ENCODE results near the gene S100A3. TPM values are rescaled to one million over a fixed set of nuclear protein-coding genes. Genes with fewer than 3 reads are reported as not detected.

Gene S100A3
- total and polyA plus RNA-seq, 12 donors, result 0.30 to 6.3 (median 2.5) TPM; not detected in 6

DNA sequence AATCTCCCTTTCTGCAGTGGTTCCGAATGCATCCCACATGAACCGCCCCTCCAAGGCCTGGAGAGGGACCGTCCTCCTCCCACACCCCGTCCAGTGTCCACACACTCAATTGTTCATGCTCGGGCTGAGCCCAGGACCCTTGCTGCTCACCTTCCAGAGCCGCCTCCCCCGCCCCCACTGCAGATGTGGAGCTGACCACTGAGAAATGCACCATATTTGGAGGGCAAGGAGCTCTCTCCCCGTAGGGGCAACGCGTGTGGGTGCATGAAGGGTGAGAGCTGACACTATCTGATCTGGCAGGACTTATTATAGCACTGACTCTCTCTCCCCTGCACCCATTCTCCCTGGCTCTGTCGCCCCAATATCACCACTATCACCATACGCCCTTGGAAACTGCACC, 4.0 kb upstream of the S100A3 start:
- peaks cover 18 to 54% (median 37%) of the 10 kb centered on the region in 9 donors for H3K4me1 ChIP-seq
- no peak overlapping the region for H3K4me3 ChIP-seq
- H3K9me3 ChIP-seq, result no peaks in the 10 kb centered on the region
- no peaks in the 10 kb centered on the region for H3K36me3 ChIP-seq
- intact Hi-C loops (cut with DNase I), result no loop called here
- peak overlapping the region in 5 of 10 donors; percentile 34 to 72 (median 51) for H3K27ac ChIP-seq
- 91 to 93% methylated on average over 12 of the region's 12 CpGs for WGBS, 2 donors
- H3K27me3 ChIP-seq, result no peaks in the 10 kb centered on the region
- no peak for ATAC-seq
- TF ChIP-seq, protein P1, sequence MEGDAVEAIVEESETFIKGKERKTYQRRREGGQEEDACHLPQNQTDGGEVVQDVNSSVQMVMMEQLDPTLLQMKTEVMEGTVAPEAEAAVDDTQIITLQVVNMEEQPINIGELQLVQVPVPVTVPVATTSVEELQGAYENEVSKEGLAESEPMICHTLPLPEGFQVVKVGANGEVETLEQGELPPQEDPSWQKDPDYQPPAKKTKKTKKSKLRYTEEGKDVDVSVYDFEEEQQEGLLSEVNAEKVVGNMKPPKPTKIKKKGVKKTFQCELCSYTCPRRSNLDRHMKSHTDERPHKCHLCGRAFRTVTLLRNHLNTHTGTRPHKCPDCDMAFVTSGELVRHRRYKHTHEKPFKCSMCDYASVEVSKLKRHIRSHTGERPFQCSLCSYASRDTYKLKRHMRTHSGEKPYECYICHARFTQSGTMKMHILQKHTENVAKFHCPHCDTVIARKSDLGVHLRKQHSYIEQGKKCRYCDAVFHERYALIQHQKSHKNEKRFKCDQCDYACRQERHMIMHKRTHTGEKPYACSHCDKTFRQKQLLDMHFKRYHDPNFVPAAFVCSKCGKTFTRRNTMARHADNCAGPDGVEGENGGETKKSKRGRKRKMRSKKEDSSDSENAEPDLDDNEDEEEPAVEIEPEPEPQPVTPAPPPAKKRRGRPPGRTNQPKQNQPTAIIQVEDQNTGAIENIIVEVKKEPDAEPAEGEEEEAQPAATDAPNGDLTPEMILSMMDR (IDR thresholded peaks at IDR 0.05), result no peak
- no peak for DNase-seq

DNA sequence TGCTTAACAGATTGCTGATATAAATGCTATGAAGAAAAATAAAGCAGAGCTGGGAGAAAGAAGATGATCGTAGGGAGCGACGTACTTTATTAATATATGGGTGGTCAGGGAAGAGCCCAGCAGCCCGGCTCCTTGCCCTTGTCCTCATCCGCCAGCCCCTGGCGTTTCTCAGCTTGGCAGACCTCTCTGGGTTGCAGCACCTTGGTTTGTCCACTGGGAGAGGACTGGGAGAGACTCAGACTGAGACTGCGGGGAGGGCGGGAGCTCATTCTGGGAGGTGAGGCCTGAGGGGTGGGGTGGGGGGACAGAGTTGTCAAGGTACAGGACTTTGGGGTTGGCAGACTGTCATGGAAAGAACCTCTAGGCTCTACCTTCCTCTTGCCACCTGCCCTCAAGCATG, 3.3 kb upstream of the S100A3 start:
- Histone ChIP-seq H3K27ac (no peak overlapping the region), H3K4me1 (peaks cover 19 to 61% (median 40%) of the 10 kb centered on the region in 9 donors), H3K27me3 (no peaks in the 10 kb centered on the region), H3K36me3 (no peaks in the 10 kb centered on the region), H3K4me3 (no peak overlapping the region), H3K9me3 (no peaks in the 10 kb centered on the region)
- TF ChIP-seq, protein P1 (IDR thresholded peaks at IDR 0.05), result no peak
- WGBS, 2 donors, result 95% methylated on average over 8 of the region's 8 CpGs
- no peak for ATAC-seq
- no peak for DNase-seq
- intact Hi-C loops (cut with DNase I), result no loop called here

DNA sequence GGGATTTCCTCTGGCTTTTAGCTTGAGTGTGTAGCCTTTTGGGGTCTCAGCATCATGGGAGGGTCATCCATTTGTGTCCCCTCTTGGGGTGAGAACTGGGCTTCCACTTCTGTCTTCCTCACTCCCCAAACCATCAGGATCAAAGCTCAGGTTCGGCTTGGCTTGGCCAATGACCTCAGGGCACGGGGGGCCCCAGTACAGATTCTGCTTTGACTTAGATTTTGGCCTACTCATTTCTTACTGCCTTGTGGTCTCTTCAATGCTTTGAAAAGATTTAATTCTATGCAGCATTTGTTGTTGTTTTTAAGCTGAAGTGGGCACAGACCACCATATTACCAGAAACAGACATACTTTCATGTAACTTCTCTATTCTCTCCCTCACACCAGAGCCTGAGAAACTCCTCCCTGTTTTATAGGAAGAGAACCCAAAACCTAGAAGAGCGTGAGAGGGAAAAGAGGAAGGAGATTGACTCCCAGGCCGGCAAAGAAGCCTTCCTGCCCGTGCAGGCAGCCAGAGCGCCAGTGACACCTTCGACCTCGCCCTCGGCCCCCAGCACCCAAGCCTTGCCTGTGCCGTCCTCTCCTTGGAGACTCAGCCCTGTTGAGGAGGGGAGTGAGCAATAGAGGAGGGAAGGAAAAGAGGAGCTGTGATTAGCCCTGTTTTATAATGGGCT, 1.9 kb upstream of the S100A3 start:
- 86 to 87% methylated on average over 10 of the region's 10 CpGs for WGBS, 2 donors
- TF ChIP-seq, protein P1 (IDR thresholded peaks at IDR 0.05), result no peak
- H3K4me1 ChIP-seq, result peaks cover 23 to 75% (median 43%) of the 10 kb centered on the region in 9 donors
- DNase-seq (no peak), ATAC-seq (no peak)
- no peak overlapping the region for H3K4me3 ChIP-seq
- H3K27ac ChIP-seq, result peak overlapping the region in 3 of 10 donors; percentile 9 to 69 (median 34)
- H3K27me3 ChIP-seq, result no peaks in the 10 kb centered on the region
- H3K9me3 ChIP-seq, result no peaks in the 10 kb centered on the region
- intact Hi-C loops (cut with DNase I), result no loop called here
- no peaks in the 10 kb centered on the region for H3K36me3 ChIP-seq

DNA sequence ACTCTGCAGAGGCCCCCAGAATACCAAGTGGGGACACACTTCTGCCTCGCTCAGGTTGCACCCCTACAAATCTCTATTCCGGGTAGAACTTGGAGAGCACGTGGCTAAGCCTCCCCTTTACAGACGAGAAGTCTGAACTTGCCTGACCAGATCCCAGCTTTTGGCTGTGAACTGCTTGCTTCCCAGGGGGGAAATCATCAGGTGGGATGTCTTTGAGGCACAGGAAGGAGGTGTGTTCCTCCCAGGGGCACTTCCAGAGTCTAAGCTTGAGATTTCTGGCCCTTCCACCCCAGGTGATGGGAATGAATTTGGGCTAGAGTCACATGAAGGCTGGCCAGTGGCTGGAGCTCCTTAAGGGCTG, 1.3 kb upstream of the S100A3 start:
- H3K27me3 ChIP-seq, result no peaks in the 10 kb centered on the region
- H3K36me3 ChIP-seq, result no peaks in the 10 kb centered on the region
- intact Hi-C loops (cut with DNase I), result no loop called here
- H3K4me1 ChIP-seq, result peaks cover 28 to 81% (median 49%) of the 10 kb centered on the region in 9 donors
- no peak overlapping the region for H3K4me3 ChIP-seq
- no peak for DNase-seq
- ATAC-seq, result no peak
- H3K9me3 ChIP-seq, result no peaks in the 10 kb centered on the region
- WGBS, 2 donors, result 62 to 78% methylated on average over 4 of the region's 4 CpGs
- TF ChIP-seq, protein P1 (IDR thresholded peaks at IDR 0.05), result no peak
- H3K27ac ChIP-seq, result peak overlapping the region in 4 of 10 donors; percentile 9 to 73 (median 52)

Data from heart right ventricle (tissue), 16 donors.